Activated T-cell treated with anti-CD3 and anti-CD28 coated beads, Interleukin-2, amount 50 U/mL, for 4 hours (primary cell): ENCODE data around the gene TMEM9B. TPM values are rescaled to one million over a fixed set of nuclear protein-coding genes. Genes with fewer than 3 reads are reported as not detected.

Experiments used
- ATAC-seq, 2 donors: fragments of 200-7000 bp; cut with Tn5 transposase; one replicate each; pipeline ENCODE4 v1.10.0; 2021
- DNase-seq: peaks from one replicate; pipeline ENCODE4 v3.0.0-alpha.2; 2020
- H3K27me3 Mint-ChIP-seq: one replicate; pipeline ENCODE4 v1.8.0; 2021; ENCODE audit warnings: low read depth, mixed read lengths
- H3K36me3 Mint-ChIP-seq: one replicate; pipeline ENCODE4 v1.8.0; 2022; ENCODE audit warnings: mixed read lengths; ENCODE audit not compliant: insufficient read depth
- H3K4me1 Mint-ChIP-seq: one replicate; pipeline ENCODE4 v1.8.0; 2021; ENCODE audit warnings: low read depth, mixed read lengths
- H3K4me3 Mint-ChIP-seq: one replicate; pipeline ENCODE4 v1.8.0; 2021; ENCODE audit warnings: mild to moderate bottlenecking, moderate library complexity, mixed read lengths
- H3K9me3 Mint-ChIP-seq: one replicate; pipeline ENCODE4 v1.8.0; 2021; ENCODE audit warnings: mixed read lengths
- total RNA-seq, 3 donors: library from RNA; stranded (reverse); gene quantifications; one replicate each; pipeline ENCODE4 v1.2.1, GENCODE V29; 2021

TMEM9B gene
- total RNA-seq, 3 donors from 2014 or later, result 25.6 to 28.9 (median 28.6) TPM

DNA sequence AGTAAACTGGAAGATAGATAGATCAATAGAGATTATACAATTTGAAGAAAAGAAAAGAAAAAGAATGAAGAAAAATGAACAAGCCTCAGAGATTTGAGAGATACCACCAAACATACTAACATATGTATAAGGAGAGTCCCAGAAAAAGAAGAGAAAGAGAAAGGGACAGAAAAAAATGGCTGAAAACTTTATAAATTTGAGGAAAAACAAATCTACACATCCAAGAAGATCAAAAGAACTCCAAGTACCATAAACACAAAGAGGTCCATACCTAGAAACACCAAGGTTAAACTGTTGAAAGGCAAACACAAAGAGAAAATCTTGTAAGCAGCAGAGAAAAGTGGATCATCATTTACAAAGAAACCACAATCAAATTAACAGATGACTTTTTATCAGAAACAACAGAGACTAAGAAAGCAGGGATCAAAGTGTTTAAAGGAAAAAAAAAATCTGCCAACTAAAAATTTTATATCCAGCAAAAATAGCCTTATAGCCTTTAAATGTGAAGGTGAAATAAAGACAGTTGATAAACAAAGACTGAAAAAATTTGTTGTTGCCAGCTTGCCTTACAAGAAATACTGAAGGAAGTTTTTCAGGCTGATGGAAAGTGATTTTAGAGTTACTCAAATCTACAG is 65.0 kb downstream of the TMEM9B start:
- H3K36me3 Mint-ChIP-seq, result peaks cover 3% of the 10 kb centered on the region
- DNase-seq (no peak), ATAC-seq (no peak)
- peaks cover 9% of the 10 kb centered on the region for H3K27me3 Mint-ChIP-seq
- peaks cover 27% of the 10 kb centered on the region for H3K9me3 Mint-ChIP-seq
- no peak overlapping the region for H3K4me3 Mint-ChIP-seq
- no peaks in the 10 kb centered on the region for H3K4me1 Mint-ChIP-seq

Other genes starting within 250 kb of the TMEM9B start
- 10 to 100 TPM; 18.2 to 25.6 (median 25.6) TPM for gene AKIP1, start 53.3 kb downstream of the TMEM9B start, total RNA-seq
- not detected for gene C11orf16, start 31.5 kb downstream of the TMEM9B start, total RNA-seq
- not detected for gene ASCL3, start 21.4 kb downstream of the TMEM9B start, total RNA-seq
- gene NRIP3, start 39.6 kb upstream of the TMEM9B start, total RNA-seq, result 1 to 10 TPM; 1.9 to 2.4 (median 2.0) TPM
- gene SCUBE2, start 127.2 kb upstream of the TMEM9B start, total RNA-seq, result under 1 TPM; 0.20 to 0.41 (median 0.26) TPM